Esophagus muscularis mucosa (tissue), 3 donors: ENCODE data around the gene PGAP3.

Source experiments
- POLR2A ChIP-seq: fragments of 450-650 bp; IDR thresholded peaks from one replicate; pipeline ENCODE4 v1.6.1; 2017; ENCODE audit warnings: antibody characterized with exemption, moderate library complexity, mild to moderate bottlenecking, low read depth
- POLR2AphosphoS5 ChIP-seq, 2 donors: sonication (generic); formaldehyde crosslinking; IDR thresholded peaks; one replicate each; pipeline ENCODE4 v1.6.1; 2017; ENCODE audit warnings: antibody characterized with exemption in 2 of 2
- TF ChIP-seq, protein P1 (sequence below), 3 experiments: fragments of 200-600 bp in 2 of 3; fragments of 450-650 bp in 1 of 3; sonication (generic) in 2 of 3; IDR thresholded peaks; one replicate each; pipeline ENCODE4 v1.5.1; 2017 to 2019; ENCODE audit warnings: antibody characterized with exemption in 3 of 3, mild to moderate bottlenecking in 2 of 3, moderate library complexity in 1 of 3

GRCh38 chr17:39737206-39737759 lies 49.4 kb upstream of the PGAP3 start:
- TF ChIP-seq, protein P1, sequence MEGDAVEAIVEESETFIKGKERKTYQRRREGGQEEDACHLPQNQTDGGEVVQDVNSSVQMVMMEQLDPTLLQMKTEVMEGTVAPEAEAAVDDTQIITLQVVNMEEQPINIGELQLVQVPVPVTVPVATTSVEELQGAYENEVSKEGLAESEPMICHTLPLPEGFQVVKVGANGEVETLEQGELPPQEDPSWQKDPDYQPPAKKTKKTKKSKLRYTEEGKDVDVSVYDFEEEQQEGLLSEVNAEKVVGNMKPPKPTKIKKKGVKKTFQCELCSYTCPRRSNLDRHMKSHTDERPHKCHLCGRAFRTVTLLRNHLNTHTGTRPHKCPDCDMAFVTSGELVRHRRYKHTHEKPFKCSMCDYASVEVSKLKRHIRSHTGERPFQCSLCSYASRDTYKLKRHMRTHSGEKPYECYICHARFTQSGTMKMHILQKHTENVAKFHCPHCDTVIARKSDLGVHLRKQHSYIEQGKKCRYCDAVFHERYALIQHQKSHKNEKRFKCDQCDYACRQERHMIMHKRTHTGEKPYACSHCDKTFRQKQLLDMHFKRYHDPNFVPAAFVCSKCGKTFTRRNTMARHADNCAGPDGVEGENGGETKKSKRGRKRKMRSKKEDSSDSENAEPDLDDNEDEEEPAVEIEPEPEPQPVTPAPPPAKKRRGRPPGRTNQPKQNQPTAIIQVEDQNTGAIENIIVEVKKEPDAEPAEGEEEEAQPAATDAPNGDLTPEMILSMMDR (IDR thresholded peaks at IDR 0.05), result no peak
- TF ChIP-seq POLR2A, result no peak
- TF ChIP-seq POLR2AphosphoS5 (IDR thresholded peaks at IDR 0.05), result no peak
